A549 (cell line): ENCODE results near the gene DLG1. TPM values are rescaled to one million over a fixed set of nuclear protein-coding genes. Genes with fewer than 3 reads are reported as not detected.

Experiments used
- ATAC-seq, 2 experiments: fragments of 200-7000 bp in 1 of 2; fragments of >200 bp in 1 of 2; cut with Nextera tagmentation in 1 of 2; cut with Tn5 transposase in 1 of 2; 3 replicates each; pipeline versions ENCODE4 v1.8.0 to v1.9.1; 2018 to 2020; ENCODE audit warnings: mild to moderate bottlenecking in 1 of 2, moderate library complexity in 1 of 2
- CTCF ChIA-PET: fragments of 300-600 bp; sonication (Branson Sonifier 250); formaldehyde crosslinking; extraction: SDS; loops from one replicate; lab custom pipeline; 2021; ENCODE audit warnings: antibody characterized with exemption, inconsistent platforms; lab: Yijun Ruan, JAX
- POLR2A ChIA-PET: fragments of 350-600 bp; formaldehyde crosslinking; extraction: SDS; loops from one replicate; lab custom pipeline; 2021; ENCODE audit warnings: antibody characterized with exemption, inconsistent platforms; lab: Yijun Ruan, JAX
- DNase-seq, 2 experiments: peaks; one replicate each; pipeline versions ENCODE4 v3.0.0 to v3.0.0-alpha.2; 2011 to 2016; ENCODE audit warnings: low read depth in 1 of 2, low spot score in 1 of 2
- FAIRE-seq: peaks from 2 replicates; lab custom pipeline; 2011; peaks lifted over from hg19 to GRCh38; lab: Jason Lieb, UNC
- H3K27ac ChIP-seq, 2 experiments: fragments of >200 bp; sonication (Bioruptor Twin); formaldehyde crosslinking; 3 replicates each; pipeline ENCODE4 v1.5.1; 2016 to 2017
- H3K4me1 ChIP-seq: fragments of >200 bp; sonication (Bioruptor Twin); formaldehyde crosslinking; 3 replicates; pipeline ENCODE4 v1.6.1; 2016
- H3K4me2 ChIP-seq: fragments of >200 bp; sonication (Bioruptor Twin); formaldehyde crosslinking; 3 replicates; pipeline ENCODE4 v1.6.1; 2016
- H3K4me3 ChIP-seq: fragments of >200 bp; sonication (Bioruptor Twin); formaldehyde crosslinking; 3 replicates; pipeline ENCODE4 v1.5.1; 2016
- H3K9me3 ChIP-seq: fragments of >200 bp; sonication (Bioruptor Twin); formaldehyde crosslinking; 3 replicates; pipeline ENCODE4 v1.6.1; 2016
- CBX2 ChIP-seq: fragments of 200-600 bp; sonication (generic); IDR thresholded peaks from 2 replicates; pipeline ENCODE4 v1.6.1; 2016; ENCODE audit warnings: low read depth, mild to moderate bottlenecking, borderline replicate concordance
- FOSB ChIP-seq: fragments of 250-450 bp; sonication (Bioruptor Pico); IDR thresholded peaks from 2 replicates; pipeline ENCODE4 v1.5.0; 2020; ENCODE audit warnings: mild to moderate bottlenecking, moderate library complexity
- FOXS1 ChIP-seq: fragments of 250-450 bp; sonication (Bioruptor Pico); IDR thresholded peaks from 2 replicates; pipeline ENCODE4 v1.5.0; 2020; ENCODE audit warnings: mild to moderate bottlenecking, moderate library complexity
- HES2 ChIP-seq: fragments of >200 bp; sonication (Bioruptor Twin); formaldehyde crosslinking; IDR thresholded peaks from 2 replicates; pipeline ENCODE4 v1.6.1; 2016
- HOXB5 ChIP-seq: fragments of 250-450 bp; sonication (Bioruptor Pico); IDR thresholded peaks from 2 replicates; pipeline ENCODE4 v1.5.0; 2020; ENCODE audit warnings: mild to moderate bottlenecking, moderate library complexity
- KDM1A ChIP-seq: fragments of 200-600 bp; sonication (generic); IDR thresholded peaks from 2 replicates; pipeline ENCODE4 v1.6.1; 2016; ENCODE audit warnings: low read depth, mild to moderate bottlenecking
- MAFK ChIP-seq: fragments of 450-650 bp; IDR thresholded peaks from 2 replicates; pipeline ENCODE4 v1.6.1; 2014; ENCODE audit not compliant: partially characterized antibody
- MYC ChIP-seq: IDR thresholded peaks from 2 replicates; pipeline ENCODE4 v1.6.1; 2012; ENCODE audit warnings: mild to moderate bottlenecking, inconsistent platforms, low read length, improper control_type of control experiment, borderline replicate concordance
- RARB ChIP-seq: fragments of 250-450 bp; sonication (Bioruptor Pico); IDR thresholded peaks from 2 replicates; pipeline ENCODE4 v1.8.0; 2021; ENCODE audit warnings: mild to moderate bottlenecking, moderate library complexity
- REST ChIP-seq: fragments of 200-600 bp; sonication (generic); IDR thresholded peaks from 2 replicates; pipeline ENCODE4 v1.6.1; 2016; ENCODE audit warnings: antibody characterized with exemption, mild to moderate bottlenecking, moderate library complexity
- RNF2 ChIP-seq: fragments of 200-600 bp; sonication (generic); IDR thresholded peaks from 2 replicates; pipeline ENCODE4 v1.6.1; 2016; ENCODE audit warnings: low read depth, mild to moderate bottlenecking, antibody characterized with exemption, moderate library complexity, borderline replicate concordance
- ZNF302 ChIP-seq: fragments of 250-450 bp; sonication (Bioruptor Pico); IDR thresholded peaks from 2 replicates; pipeline ENCODE4 v1.9.0; 2021; ENCODE audit warnings: inconsistent platforms, mild to moderate bottlenecking, moderate library complexity
- WGBS: methylation state at CpG from one replicate; pipeline ENCODE4 v1.1.6; 2017; ENCODE audit errors: missing lambda C conversion rate; 5-methylcytosine and 5-hydroxymethylcytosine counted together
- polyA plus RNA-seq, 4 experiments: library from polyadenylated mRNA; depleted of rRNA in 3 of 4; stranded (reverse); fragments of >200 nt; fragmentation: RNase III in 1 of 4; extraction: RNeasy Plus Mini Kit Qiagen cat#74134 plus additional on column Dnase treatment in 1 of 4; gene quantifications; 2 replicates in 3 of 4; 3 replicates in 1 of 4; pipeline ENCODE4 v1.2.3, GENCODE V29; 2011 to 2017
- TF ChIP-seq, protein P1 (sequence below): fragments of >200 bp; sonication (Bioruptor Twin); formaldehyde crosslinking; IDR thresholded peaks from 3 replicates; pipeline ENCODE4 v1.6.1; 2016
- TF ChIP-seq, protein P2 (sequence below): fragments of 450-650 bp; IDR thresholded peaks from 2 replicates; pipeline ENCODE4 v1.6.1; 2014; ENCODE audit warnings: antibody characterized with exemption
- TF ChIP-seq, protein P3 (sequence below): fragments of 150-350 bp; IDR thresholded peaks from 2 replicates; pipeline ENCODE4 v1.6.1; 2014; ENCODE audit warnings: low read depth, mild to moderate bottlenecking, low read length

DLG1 gene
- polyA plus RNA-seq, 2 of the 4 experiments (the other 2 are of a cell fraction), result 27.0 to 33.9 TPM

- WGBS, result 75% methylated on average over 4 of the region's 4 CpGs
- DNase-seq (no peak), FAIRE-seq (no peak), ATAC-seq (no peak)
- no peaks in the 10 kb centered on the region for H3K4me1 ChIP-seq
- no peak overlapping the region for H3K4me2 ChIP-seq
- H3K27ac ChIP-seq, result no peak overlapping the region
- CTCF ChIA-PET, result interaction anchor here (1.2 kb wide), 1 partner anchor 172 kb away, joined by 3 read pairs; no protein-coding TSS in a partner anchor
- POLR2A ChIA-PET, result no interaction called here
- TF ChIP-seq REST (no peak), FOSB (no peak), KDM1A (no peak), MYC (no peak), ZNF302 (CRISPR knock-in tag) (no peak), MAFK (no peak), RNF2 (no peak), CBX2 (no peak)
- TF ChIP-seq, protein P1, sequence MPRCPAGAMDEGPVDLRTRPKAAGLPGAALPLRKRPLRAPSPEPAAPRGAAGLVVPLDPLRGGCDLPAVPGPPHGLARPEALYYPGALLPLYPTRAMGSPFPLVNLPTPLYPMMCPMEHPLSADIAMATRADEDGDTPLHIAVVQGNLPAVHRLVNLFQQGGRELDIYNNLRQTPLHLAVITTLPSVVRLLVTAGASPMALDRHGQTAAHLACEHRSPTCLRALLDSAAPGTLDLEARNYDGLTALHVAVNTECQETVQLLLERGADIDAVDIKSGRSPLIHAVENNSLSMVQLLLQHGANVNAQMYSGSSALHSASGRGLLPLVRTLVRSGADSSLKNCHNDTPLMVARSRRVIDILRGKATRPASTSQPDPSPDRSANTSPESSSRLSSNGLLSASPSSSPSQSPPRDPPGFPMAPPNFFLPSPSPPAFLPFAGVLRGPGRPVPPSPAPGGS, result no peak
- TF ChIP-seq, protein P2, sequence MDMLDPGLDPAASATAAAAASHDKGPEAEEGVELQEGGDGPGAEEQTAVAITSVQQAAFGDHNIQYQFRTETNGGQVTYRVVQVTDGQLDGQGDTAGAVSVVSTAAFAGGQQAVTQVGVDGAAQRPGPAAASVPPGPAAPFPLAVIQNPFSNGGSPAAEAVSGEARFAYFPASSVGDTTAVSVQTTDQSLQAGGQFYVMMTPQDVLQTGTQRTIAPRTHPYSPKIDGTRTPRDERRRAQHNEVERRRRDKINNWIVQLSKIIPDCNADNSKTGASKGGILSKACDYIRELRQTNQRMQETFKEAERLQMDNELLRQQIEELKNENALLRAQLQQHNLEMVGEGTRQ, result no peak
- no peak overlapping the region for H3K4me3 ChIP-seq
- H3K9me3 ChIP-seq, result no peaks in the 10 kb centered on the region
These were observed 39.2 kb upstream of the DLG1 start for GRCh38 chr3:197337656-197338055.

DNA sequence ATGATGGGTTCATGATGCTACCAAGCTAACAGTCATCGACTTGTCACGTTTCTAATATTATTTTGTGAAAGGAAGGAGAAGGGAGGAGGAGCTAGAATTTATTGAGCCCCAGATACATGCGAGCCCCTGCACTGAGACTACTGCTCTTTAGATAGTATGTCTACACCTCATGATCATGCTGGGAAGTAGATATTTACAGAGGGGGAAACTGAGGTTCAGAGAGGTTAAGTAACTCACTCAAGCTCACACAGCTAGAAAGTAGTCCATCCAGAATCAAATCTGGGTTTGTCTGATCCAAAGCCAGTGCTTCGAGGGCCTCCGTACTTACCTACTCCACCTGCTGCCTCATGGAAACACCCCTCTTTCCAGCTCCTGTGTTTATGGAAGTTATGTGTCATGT, 38.8 kb upstream of the DLG1 start:
- Histone ChIP-seq H3K9me3 (no peaks in the 10 kb centered on the region), H3K4me3 (no peak overlapping the region), H3K4me1 (no peaks in the 10 kb centered on the region), H3K4me2 (no peak overlapping the region), H3K27ac (no peak overlapping the region)
- ChIA-PET POLR2A (no interaction called here), CTCF (no interaction called here)
- DNase-seq, result no peak
- ATAC-seq, result no peak
- TF ChIP-seq HOXB5 (no peak), HES2 (no peak), FOXS1 (CRISPR knock-in tag) (no peak), RARB (CRISPR knock-in tag) (no peak)
- TF ChIP-seq, protein P3, sequence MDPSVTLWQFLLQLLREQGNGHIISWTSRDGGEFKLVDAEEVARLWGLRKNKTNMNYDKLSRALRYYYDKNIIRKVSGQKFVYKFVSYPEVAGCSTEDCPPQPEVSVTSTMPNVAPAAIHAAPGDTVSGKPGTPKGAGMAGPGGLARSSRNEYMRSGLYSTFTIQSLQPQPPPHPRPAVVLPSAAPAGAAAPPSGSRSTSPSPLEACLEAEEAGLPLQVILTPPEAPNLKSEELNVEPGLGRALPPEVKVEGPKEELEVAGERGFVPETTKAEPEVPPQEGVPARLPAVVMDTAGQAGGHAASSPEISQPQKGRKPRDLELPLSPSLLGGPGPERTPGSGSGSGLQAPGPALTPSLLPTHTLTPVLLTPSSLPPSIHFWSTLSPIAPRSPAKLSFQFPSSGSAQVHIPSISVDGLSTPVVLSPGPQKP, result no peak
- TF ChIP-seq, protein P2, result no peak
- no peak for FAIRE-seq
- WGBS, result 92% methylated on average over 5 of the region's 5 CpGs
